ENCODE results near the gene IPO9. TPM values are rescaled to one million over a fixed set of nuclear protein-coding genes. Genes with fewer than 3 reads are reported as not detected.

The IPO9 gene
- total RNA-seq, 1 donor from 2014 or later, result 12.8 TPM

GRCh38 chr1:201880928-201881571 lies 52.1 kb downstream of the IPO9 start:
- no peak overlapping the region for H3K4me3 ChIP-seq
- H3K9me3 ChIP-seq, result no peaks in the 10 kb centered on the region
- no peak overlapping the region for H3K27ac ChIP-seq
- no peak for TF ChIP-seq CTCF (IDR thresholded peaks at IDR 0.05)
- TF ChIP-seq POLR2AphosphoS5 (IDR thresholded peaks at IDR 0.05; ENCODE audit: insufficient read depth in 1 of 2, low read depth in 1 of 2), result no peak
- no peak for TF ChIP-seq POLR2A (IDR thresholded peaks at IDR 0.05)
- H3K4me1 ChIP-seq, result peaks cover 40% of the 10 kb centered on the region
- H3K27me3 ChIP-seq, result no peaks in the 10 kb centered on the region
- DNase-seq (ENCODE audit: extremely low spot score in 2 of 2), result peak in 1 of 2 donors; percentile 29
- intact Hi-C loops (cut with DNase I), result no loop called here
- H3K36me3 ChIP-seq, result peaks cover 0 to 1% of the 10 kb centered on the region in 2 donors

GRCh38 chr1:201881617-201882016 lies 52.7 kb downstream of the IPO9 start:
- peak in 1 of 2 donors; percentile 40 for DNase-seq (ENCODE audit: extremely low spot score in 2 of 2)
- intact Hi-C loops (cut with DNase I), result no loop called here
- no peak for TF ChIP-seq CTCF (IDR thresholded peaks at IDR 0.05)
- no peak for TF ChIP-seq POLR2A (IDR thresholded peaks at IDR 0.05)
- no peak for TF ChIP-seq POLR2AphosphoS5 (IDR thresholded peaks at IDR 0.05; ENCODE audit: insufficient read depth in 1 of 2, low read depth in 1 of 2)
- Histone ChIP-seq H3K9me3 (no peaks in the 10 kb centered on the region), H3K27me3 (no peaks in the 10 kb centered on the region), H3K4me1 (peaks cover 40% of the 10 kb centered on the region), H3K27ac (no peak overlapping the region), H3K36me3 (no peaks in the 10 kb centered on the region), H3K4me3 (no peak overlapping the region)

GRCh38 chr1:201882665-201883132 lies 53.7 kb downstream of the IPO9 start:
- intact Hi-C loops (cut with DNase I), result no loop called here
- H3K4me1 ChIP-seq, result peaks cover 40% of the 10 kb centered on the region
- DNase-seq (ENCODE audit: extremely low spot score in 2 of 2), result peak; percentile 56 to 61
- H3K4me3 ChIP-seq, result no peak overlapping the region
- TF ChIP-seq POLR2A (IDR thresholded peaks at IDR 0.05), result no peak
- TF ChIP-seq CTCF (IDR thresholded peaks at IDR 0.05), result no peak
- no peak for TF ChIP-seq POLR2AphosphoS5 (IDR thresholded peaks at IDR 0.05; ENCODE audit: insufficient read depth in 1 of 2, low read depth in 1 of 2)
- H3K27me3 ChIP-seq, result no peaks in the 10 kb centered on the region
- H3K27ac ChIP-seq, result no peak overlapping the region
- H3K36me3 ChIP-seq, result no peaks in the 10 kb centered on the region
- H3K9me3 ChIP-seq, result no peaks in the 10 kb centered on the region

GRCh38 chr1:201883266-201883665 lies 54.3 kb downstream of the IPO9 start:
- H3K27me3 ChIP-seq, result no peaks in the 10 kb centered on the region
- DNase-seq (ENCODE audit: extremely low spot score in 2 of 2), result peak in 1 of 2 donors; percentile 70
- no peak for TF ChIP-seq POLR2A (IDR thresholded peaks at IDR 0.05)
- TF ChIP-seq CTCF (IDR thresholded peaks at IDR 0.05), result no peak
- no peak for TF ChIP-seq POLR2AphosphoS5 (IDR thresholded peaks at IDR 0.05; ENCODE audit: insufficient read depth in 1 of 2, low read depth in 1 of 2)
- intact Hi-C loops (cut with DNase I), result no loop called here
- no peak overlapping the region for H3K27ac ChIP-seq
- H3K4me1 ChIP-seq, result peaks cover 35% of the 10 kb centered on the region
- H3K9me3 ChIP-seq, result no peaks in the 10 kb centered on the region
- H3K4me3 ChIP-seq, result no peak overlapping the region
- no peaks in the 10 kb centered on the region for H3K36me3 ChIP-seq

GRCh38 chr1:201883786-201884185 lies 54.8 kb downstream of the IPO9 start:
- no peak for TF ChIP-seq POLR2A (IDR thresholded peaks at IDR 0.05)
- peak in 1 of 2 donors; percentile 54 for TF ChIP-seq POLR2AphosphoS5 (IDR thresholded peaks at IDR 0.05; ENCODE audit: insufficient read depth in 1 of 2, low read depth in 1 of 2)
- Histone ChIP-seq H3K4me3 (no peak overlapping the region), H3K27me3 (no peaks in the 10 kb centered on the region), H3K27ac (no peak overlapping the region), H3K36me3 (no peaks in the 10 kb centered on the region), H3K9me3 (no peaks in the 10 kb centered on the region), H3K4me1 (peaks cover 30% of the 10 kb centered on the region)
- peak; percentile 67 to 85 for DNase-seq (ENCODE audit: extremely low spot score in 2 of 2)
- intact Hi-C loops (cut with DNase I), result no loop called here
